Measurements from ENCODE around the gene CSNK1D.

Gene CSNK1D

DNA sequence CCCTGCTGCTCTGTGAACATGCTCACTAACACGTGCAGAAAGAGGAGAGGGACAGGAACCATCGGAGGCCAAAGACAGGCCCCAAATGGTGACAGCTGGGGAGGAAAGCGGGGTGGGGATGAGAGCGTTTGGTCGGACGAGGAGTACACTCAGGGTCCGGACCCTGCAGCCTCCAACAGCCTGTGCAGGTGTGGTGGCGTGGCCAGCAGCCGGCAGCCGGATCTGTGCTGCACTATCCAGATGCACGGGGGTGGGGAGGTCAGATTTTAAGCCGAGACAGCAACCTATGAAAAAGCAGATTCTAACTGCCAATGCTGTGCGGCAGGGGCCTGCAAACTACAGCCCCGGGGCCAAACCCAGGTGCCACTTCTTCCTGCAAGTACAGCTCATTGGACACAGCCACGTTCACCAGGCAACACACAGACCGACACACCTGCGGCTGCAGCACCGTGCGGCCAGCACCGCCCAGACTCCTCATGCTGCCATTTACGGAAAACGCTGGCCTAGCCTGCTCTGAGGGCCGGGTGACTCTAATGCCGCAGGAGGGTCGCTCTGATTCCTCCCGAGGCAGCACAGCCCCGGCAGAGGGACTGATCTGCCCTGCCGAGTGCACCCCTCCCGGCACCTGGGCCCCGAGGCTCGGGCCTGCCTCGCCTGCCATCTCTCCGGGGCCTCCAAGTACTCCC, 23.5 kb downstream of the CSNK1D start:
- no peak for DNase-seq

GRCh38 chr17:82248815-82249674, 24.5 kb downstream of the CSNK1D start:
- DNase-seq = no peak

DNA sequence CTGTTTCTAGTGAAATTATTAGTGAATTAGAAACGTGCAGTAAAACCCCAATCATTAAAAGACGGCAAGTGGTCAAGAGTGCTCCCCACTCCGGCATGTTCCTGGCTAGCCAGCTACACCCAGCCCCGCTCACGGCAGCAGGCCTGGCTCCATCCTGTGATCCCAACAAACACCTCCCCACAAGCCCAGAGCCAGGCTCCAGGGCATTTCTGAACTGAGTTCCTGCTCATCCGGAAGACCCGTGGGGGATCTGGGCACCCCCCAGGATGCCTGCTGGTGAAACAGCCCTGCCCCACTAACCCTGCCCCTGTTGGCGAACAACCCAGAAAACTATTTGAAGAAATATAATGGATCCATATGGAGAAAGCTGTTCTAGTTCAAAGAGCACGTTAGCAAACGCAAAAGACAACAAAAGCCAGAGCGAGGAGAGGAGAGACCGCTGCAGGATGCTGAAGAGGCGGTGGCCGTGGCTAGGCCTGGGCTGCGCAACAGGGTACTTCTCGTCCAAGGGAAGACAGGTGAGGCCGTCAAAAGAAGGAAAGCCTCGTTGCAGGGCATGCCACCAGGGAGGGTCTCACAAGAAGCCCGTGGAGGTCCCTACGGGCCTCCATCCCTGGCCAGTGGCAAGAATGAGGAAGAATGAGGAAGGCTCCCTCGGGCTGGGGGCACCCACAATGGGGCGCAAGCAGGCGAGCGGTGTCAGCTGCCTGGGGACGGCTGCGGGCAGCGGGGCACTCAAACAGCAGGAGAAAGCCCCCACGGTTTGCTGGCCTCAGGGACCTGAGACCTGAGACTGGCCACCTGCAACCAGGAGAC, 25.4 kb downstream of the CSNK1D start:
- DNase-seq = no peak

- DNase-seq = no peak
Measured at GRCh38 chr17:82247182-82247823, 26.2 kb downstream of the CSNK1D start.

GRCh38 chr17:82246365-82247181, 26.9 kb downstream of the CSNK1D start:
- DNase-seq = no peak

GRCh38 chr17:82246040-82246364, 27.5 kb downstream of the CSNK1D start:
- DNase-seq = no peak

GRCh38 chr17:82245134-82246039, 28.1 kb downstream of the CSNK1D start:
- no peak for DNase-seq

- peak; percentile 28 for DNase-seq
Measured at GRCh38 chr17:82244413-82245133, 28.9 kb downstream of the CSNK1D start.

GRCh38 chr17:82243648-82244412, 29.7 kb downstream of the CSNK1D start:
- DNase-seq = no peak

- peak; percentile 82 for DNase-seq
Measured at GRCh38 chr17:82242977-82243647, 30.4 kb downstream of the CSNK1D start.

DNA sequence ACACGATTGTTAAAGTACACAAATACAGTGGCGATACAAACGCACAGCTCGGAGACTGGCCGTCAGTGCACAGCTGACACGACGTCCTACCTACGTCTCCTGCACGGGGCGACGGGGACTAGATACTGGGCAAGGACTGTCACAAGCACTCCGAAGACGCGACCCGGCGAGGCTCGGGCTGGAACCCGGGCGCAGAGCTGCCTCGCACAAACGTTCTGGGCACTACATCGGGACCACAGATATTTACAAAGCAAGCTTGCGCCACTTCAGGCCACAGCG, 30.9 kb downstream of the CSNK1D start:
- no peak for DNase-seq

GRCh38 chr17:82241926-82242697, 31.4 kb downstream of the CSNK1D start:
- no peak for DNase-seq

- DNase-seq = peak; percentile 71
Measured at GRCh38 chr17:82241183-82241925, 32.1 kb downstream of the CSNK1D start.

DNA sequence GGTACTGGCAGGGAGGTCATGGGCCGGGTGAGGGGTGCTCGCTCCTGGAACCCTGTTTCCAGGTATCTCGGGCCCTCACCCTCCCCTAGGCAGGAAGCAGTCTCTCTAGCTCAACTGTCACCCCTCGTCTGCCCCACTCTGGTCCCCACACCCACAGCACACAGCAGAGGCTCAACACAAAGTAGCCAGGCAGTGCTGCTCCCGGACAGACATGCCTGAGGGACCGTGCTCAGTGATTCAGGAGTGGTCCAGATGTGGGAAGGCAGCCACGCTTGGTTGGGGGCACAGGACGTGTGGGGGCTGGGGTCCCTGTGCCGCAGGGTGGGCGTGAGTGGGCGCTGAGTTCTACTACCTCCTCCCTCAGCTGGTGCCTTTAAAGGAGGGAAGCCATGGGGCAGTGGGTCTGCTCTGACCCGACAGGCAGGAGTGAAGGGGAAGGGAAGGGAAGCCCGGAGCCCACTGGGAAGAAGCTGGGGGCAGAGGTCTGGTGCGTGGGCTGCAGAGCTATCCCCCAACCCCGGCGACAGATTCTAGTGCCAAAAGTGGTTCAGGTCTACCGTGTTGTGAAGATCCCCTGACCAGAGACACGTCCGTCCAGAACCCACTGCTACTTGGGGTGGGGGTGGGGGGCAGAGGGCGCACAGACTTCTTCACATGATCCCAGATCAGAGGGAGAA, 32.9 kb downstream of the CSNK1D start:
- DNase-seq = no peak

DNA sequence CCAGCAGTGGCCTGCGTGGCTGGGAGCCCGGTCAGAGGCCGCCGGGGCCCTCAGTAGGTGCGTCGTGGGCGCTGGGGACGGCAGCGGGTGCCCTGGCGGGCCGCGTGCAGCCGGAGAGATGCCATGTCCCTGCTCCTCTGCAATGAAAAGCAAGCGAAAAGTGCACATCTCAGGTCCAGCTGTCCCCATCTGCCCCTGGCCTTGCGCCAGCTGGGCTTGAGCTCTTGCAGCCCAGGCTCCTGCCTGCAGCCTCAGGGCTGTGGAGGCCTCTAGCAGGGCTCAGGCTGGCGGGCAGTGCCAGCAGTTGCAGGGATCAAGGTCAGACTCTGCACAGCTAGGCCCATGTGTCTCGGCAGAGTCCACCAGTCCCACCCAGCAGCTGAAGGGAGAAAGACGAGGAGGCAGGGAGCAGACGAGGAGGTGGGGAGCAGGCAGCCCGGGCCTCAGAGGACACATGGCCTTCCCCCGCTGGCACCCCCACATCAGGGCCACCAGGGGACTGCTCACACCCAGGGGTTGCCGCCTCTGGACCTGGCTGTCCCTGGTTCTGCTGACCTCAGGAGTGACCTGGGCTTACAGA, 33.5 kb downstream of the CSNK1D start:
- DNase-seq = no peak

DNA sequence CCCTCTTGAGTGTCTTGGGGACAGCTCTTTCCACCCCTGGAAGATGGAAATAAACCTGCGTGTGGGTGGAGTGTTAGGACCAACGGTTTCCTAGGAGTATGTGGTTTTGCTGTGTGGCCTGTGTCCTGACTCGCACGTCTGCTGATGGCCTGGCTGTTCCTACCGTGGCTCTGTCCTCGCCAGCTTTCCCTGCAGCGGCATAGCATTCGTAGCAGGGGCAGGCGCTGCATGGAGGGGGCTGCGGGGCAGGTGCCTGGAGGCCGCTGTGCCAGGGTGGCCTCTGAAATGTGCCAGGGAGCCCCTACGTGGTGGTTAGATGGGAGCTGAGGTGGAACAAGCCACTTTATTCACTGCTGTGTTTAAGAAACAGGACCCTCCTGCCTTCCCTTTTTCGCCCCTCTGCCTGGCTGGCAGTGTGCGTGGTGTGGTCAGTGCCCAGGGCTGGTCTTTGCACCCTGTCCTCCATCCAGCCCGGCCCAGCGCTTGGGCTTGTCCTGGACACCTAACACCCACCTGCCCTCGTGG, 34.0 kb downstream of the CSNK1D start:
- DNase-seq = no peak

All from midbrain (tissue), 1 donor.